ENCODE results near the gene ERBB4.

- TF ChIP-seq, protein P1, sequence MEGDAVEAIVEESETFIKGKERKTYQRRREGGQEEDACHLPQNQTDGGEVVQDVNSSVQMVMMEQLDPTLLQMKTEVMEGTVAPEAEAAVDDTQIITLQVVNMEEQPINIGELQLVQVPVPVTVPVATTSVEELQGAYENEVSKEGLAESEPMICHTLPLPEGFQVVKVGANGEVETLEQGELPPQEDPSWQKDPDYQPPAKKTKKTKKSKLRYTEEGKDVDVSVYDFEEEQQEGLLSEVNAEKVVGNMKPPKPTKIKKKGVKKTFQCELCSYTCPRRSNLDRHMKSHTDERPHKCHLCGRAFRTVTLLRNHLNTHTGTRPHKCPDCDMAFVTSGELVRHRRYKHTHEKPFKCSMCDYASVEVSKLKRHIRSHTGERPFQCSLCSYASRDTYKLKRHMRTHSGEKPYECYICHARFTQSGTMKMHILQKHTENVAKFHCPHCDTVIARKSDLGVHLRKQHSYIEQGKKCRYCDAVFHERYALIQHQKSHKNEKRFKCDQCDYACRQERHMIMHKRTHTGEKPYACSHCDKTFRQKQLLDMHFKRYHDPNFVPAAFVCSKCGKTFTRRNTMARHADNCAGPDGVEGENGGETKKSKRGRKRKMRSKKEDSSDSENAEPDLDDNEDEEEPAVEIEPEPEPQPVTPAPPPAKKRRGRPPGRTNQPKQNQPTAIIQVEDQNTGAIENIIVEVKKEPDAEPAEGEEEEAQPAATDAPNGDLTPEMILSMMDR (IDR thresholded peaks at IDR 0.05), result no peak
- TF ChIP-seq POLR2A (IDR thresholded peaks at IDR 0.05), result no peak
Measured at GRCh38 chr2:212451786-212452231, 86.8 kb downstream of the ERBB4 start.

Data from esophagus squamous epithelium (tissue), 4 donors.